Fibroblast of lung (primary cell): ENCODE results near the gene TMX4. TPM values are rescaled to one million over a fixed set of nuclear protein-coding genes. Genes with fewer than 3 reads are reported as not detected.

Source experiments
- DNase-seq, 2 donors: peaks; one replicate each; pipeline versions ENCODE4 v3.0.0 to v3.0.0-alpha.2; 2010; ENCODE audit warnings: low read depth in 2 of 2
- H2AFZ ChIP-seq: 2 replicates; pipeline ENCODE4 v1.5.1; 2012; ENCODE audit warnings: low read length, control low read depth, inconsistent platforms
- H3K27ac ChIP-seq: 2 replicates; pipeline ENCODE4 v1.5.1; 2011; ENCODE audit warnings: low read length, control low read depth; ENCODE audit not compliant: insufficient read depth
- H3K27me3 ChIP-seq: 2 replicates; pipeline ENCODE4 v1.5.1; 2011; ENCODE audit warnings: mild to moderate bottlenecking, low read length; ENCODE audit not compliant: control insufficient read depth, insufficient read depth
- H3K36me3 ChIP-seq: 2 replicates; pipeline ENCODE4 v1.5.1; 2011; ENCODE audit warnings: low read length; ENCODE audit not compliant: control insufficient read depth, insufficient read depth
- H3K4me1 ChIP-seq: 2 replicates; pipeline ENCODE4 v1.5.1; 2011; ENCODE audit warnings: low read length; ENCODE audit not compliant: control insufficient read depth, insufficient read depth; ENCODE audit errors: extremely low read depth
- H3K4me2 ChIP-seq: 2 replicates; pipeline ENCODE4 v1.5.1; 2011; ENCODE audit warnings: low read length, control low read depth; ENCODE audit not compliant: insufficient read depth; ENCODE audit errors: extremely low read depth
- H3K4me3 ChIP-seq, 4 experiments: fragments of 200-600 bp in 1 of 4; sonication (generic) in 1 of 4; replicated peaks in 1 of 4; 2 replicates each; pipeline ENCODE4 v1.5.1; 2011 to 2016; ENCODE audit warnings: low read length in 4 of 4, low read depth in 3 of 4, mild to moderate bottlenecking in 3 of 4, control low read depth in 2 of 4, inconsistent platforms in 1 of 4, mixed read lengths in 1 of 4; ENCODE audit not compliant: insufficient read depth in 1 of 4; ENCODE audit errors: control extremely low read depth in 1 of 4
- H3K79me2 ChIP-seq: 2 replicates; pipeline ENCODE4 v1.5.1; 2012; ENCODE audit warnings: mild to moderate bottlenecking, low read length, inconsistent platforms; ENCODE audit not compliant: control insufficient read depth, insufficient read depth
- H3K9ac ChIP-seq: 2 replicates; pipeline ENCODE4 v1.5.1; 2011; ENCODE audit warnings: mild to moderate bottlenecking, low read length, control low read depth; ENCODE audit not compliant: insufficient read depth
- H3K9me3 ChIP-seq: 2 replicates; pipeline ENCODE4 v1.5.1; 2012; ENCODE audit warnings: low read depth, low read length; ENCODE audit not compliant: control insufficient read depth, insufficient read depth
- H4K20me1 ChIP-seq: 2 replicates; pipeline ENCODE4 v1.5.1; 2011; ENCODE audit warnings: low read length; ENCODE audit not compliant: control insufficient read depth, insufficient read depth; ENCODE audit errors: extremely low read depth
- CTCF ChIP-seq, 2 donors: IDR thresholded peaks in 1 of 2; conservative IDR thresholded peaks in 1 of 2; 1 replicate in 1 of 2; 2 replicates in 1 of 2; pipeline ENCODE4 v1.5.1; 2011 to 2012; ENCODE audit warnings: low read length in 2 of 2, control low read depth in 1 of 2, inconsistent platforms in 1 of 2, low read depth in 1 of 2, mild to moderate bottlenecking in 1 of 2
- EZH2 ChIP-seq: IDR thresholded peaks from 2 replicates; pipeline ENCODE4 v1.5.1; 2012; ENCODE audit warnings: low read length, control low read depth, mild to moderate bottlenecking; ENCODE audit errors: missing control alignments
- polyA plus RNA-seq, 2 donors: library from polyadenylated mRNA; depleted of rRNA in 1 of 2; stranded (reverse) in 1 of 2; unstranded in 1 of 2; fragments of >200 nt; gene quantifications; 2 replicates each; pipeline ENCODE4 v1.2.1, GENCODE V29; 2011 to 2012; ENCODE audit warnings: missing spikeins in 1 of 2
- total RNA-seq: library from RNA; depleted of rRNA; stranded (reverse); fragments of >200 nt; gene quantifications from 2 replicates; pipeline ENCODE4 v1.2.1, GENCODE V29; 2014

TMX4 gene
- total and polyA plus RNA-seq, 2 donors (not counting 1 experiment from before 2014, with no cell fraction given), result 20.5 to 21.2 TPM

- Histone ChIP-seq H3K27me3 (no peaks in the 10 kb centered on the region), H4K20me1 (no peaks in the 10 kb centered on the region), H3K4me1 (no peaks in the 10 kb centered on the region), H3K4me2 (peak overlapping the region; percentile 55), H3K79me2 (peaks cover 2% of the 10 kb centered on the region), H3K9me3 (no peaks in the 10 kb centered on the region), H3K4me3 (peak overlapping the region; percentile 60 to 97 (median 74)), H3K9ac (peak overlapping the region; percentile 91), H3K27ac (peak overlapping the region; percentile 86), H2AFZ (peak overlapping the region; percentile 87), H3K36me3 (no peaks in the 10 kb centered on the region)
- peak in 1 of 2 donors; percentile 49 for DNase-seq
- TF ChIP-seq CTCF (conservative IDR thresholded peaks at IDR 0.05 in 1 of 2, IDR thresholded peaks at IDR 0.05 in 1 of 2; ENCODE audit: low read depth in 1 of 2, low read length in 2 of 2), result no peak
- no peak for TF ChIP-seq EZH2
These were observed 659 bp downstream of the TMX4 start for GRCh38 chr20:8018958-8019245.

- Histone ChIP-seq H2AFZ (no peak overlapping the region), H3K4me1 (no peaks in the 10 kb centered on the region), H3K9ac (no peak overlapping the region), H3K36me3 (no peaks in the 10 kb centered on the region), H3K27ac (no peak overlapping the region), H3K4me3 (no peak overlapping the region), H3K4me2 (no peak overlapping the region), H4K20me1 (no peaks in the 10 kb centered on the region), H3K27me3 (no peaks in the 10 kb centered on the region), H3K79me2 (peaks cover 2% of the 10 kb centered on the region), H3K9me3 (no peaks in the 10 kb centered on the region)
- TF ChIP-seq CTCF (conservative IDR thresholded peaks at IDR 0.05 in 1 of 2, IDR thresholded peaks at IDR 0.05 in 1 of 2; ENCODE audit: low read depth in 1 of 2, low read length in 2 of 2) (no peak), EZH2 (no peak)
- DNase-seq, result peak in 1 of 2 donors; percentile 2
These were observed 6.8 kb downstream of the TMX4 start for GRCh38 chr20:8012724-8013123.

- Histone ChIP-seq H3K36me3 (no peaks in the 10 kb centered on the region), H3K4me1 (no peaks in the 10 kb centered on the region), H3K27ac (no peak overlapping the region), H3K4me3 (no peak overlapping the region), H3K4me2 (no peak overlapping the region), H3K27me3 (no peaks in the 10 kb centered on the region), H3K9ac (no peak overlapping the region), H2AFZ (no peak overlapping the region), H4K20me1 (no peaks in the 10 kb centered on the region), H3K9me3 (no peaks in the 10 kb centered on the region), H3K79me2 (no peaks in the 10 kb centered on the region)
- no peak for TF ChIP-seq EZH2
- TF ChIP-seq CTCF (conservative IDR thresholded peaks at IDR 0.05 in 1 of 2, IDR thresholded peaks at IDR 0.05 in 1 of 2; ENCODE audit: low read depth in 1 of 2, low read length in 2 of 2), result no peak
- no peak for DNase-seq
These were observed 10.8 kb downstream of the TMX4 start for GRCh38 chr20:8008733-8009132.
